Ecto neural progenitor cell (in vitro differentiated cells): ENCODE measurements around the gene MCMBP.
A peak's percentile ranks its signal among the peaks of the same experiment; 100 is the strongest.
"Not testable (repeated sequence)": the region's sequence is repeated elsewhere in the genome, so short reads cannot be mapped to it uniquely, and the experiment has no call there.

ENCODE experiments used
- DNase-seq: peaks from one replicate; pipeline ENCODE4 v3.0.0-alpha.2; 2018; ENCODE audit warnings: low spot score

The MCMBP gene

GRCh38 chr10:119872860-119873681 lies 428 bp upstream of the MCMBP start:
- DNase-seq: peak; percentile 88

DNA sequence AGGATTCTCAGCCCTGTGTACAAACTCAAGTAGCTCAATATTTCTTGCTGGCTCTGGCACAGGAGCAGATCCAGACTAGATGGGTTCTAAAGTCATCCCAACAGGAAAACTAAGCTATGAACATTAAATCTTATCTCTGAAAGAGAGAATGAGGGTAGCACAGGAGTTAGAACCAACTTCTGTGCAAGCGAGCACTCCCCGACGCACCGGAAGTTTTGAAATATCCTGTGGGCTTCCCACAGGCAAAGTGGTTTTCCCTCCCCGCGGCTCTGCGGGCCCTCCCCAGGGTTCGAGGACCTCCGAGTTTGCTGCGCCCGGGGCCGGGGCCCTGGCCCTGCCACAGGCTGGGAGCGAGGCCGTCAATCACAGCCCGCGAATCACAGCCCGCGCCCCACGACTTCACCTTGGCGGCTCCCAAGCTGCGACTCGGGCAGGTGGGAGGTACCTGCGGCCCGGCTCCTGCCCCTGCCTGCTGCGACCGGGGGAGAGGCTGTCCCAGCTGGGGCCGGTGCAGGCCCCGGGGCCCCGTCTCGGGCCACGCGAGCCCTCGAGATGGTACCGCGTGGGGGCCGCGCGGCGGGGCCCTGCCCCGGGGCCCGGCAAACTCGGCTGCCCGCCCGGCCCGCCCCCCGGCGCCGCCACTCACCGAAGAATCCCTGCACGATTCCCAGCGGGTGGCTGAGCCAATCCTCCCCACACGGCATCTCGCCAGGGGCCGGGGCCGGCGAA lies 598 bp downstream of the MCMBP start:
- peak; percentile 72 for DNase-seq

DNA sequence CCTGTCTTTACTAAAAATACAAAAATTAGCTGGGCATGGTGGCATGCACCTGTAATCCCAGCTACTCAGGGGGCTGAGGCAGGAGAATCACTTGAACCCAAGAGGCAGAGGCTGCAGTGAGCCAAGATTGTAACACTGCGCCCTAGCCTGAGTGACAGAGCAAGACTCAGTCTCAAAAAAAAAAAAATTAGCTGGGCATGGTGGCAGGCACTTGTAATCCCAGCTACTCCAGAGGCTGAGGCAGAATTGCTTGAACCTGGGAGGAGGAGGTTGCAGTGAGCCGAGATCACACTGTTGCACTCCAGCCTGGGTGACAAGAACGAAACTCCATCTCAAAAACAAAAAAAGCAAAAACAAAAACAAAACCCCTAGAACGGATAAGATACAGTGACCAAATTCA lies 3.2 kb downstream of the MCMBP start:
- DNase-seq: not testable (repeated sequence)

- no peak for DNase-seq
These were observed 5.3 kb downstream of the MCMBP start for GRCh38 chr10:119867317-119867716.

DNA sequence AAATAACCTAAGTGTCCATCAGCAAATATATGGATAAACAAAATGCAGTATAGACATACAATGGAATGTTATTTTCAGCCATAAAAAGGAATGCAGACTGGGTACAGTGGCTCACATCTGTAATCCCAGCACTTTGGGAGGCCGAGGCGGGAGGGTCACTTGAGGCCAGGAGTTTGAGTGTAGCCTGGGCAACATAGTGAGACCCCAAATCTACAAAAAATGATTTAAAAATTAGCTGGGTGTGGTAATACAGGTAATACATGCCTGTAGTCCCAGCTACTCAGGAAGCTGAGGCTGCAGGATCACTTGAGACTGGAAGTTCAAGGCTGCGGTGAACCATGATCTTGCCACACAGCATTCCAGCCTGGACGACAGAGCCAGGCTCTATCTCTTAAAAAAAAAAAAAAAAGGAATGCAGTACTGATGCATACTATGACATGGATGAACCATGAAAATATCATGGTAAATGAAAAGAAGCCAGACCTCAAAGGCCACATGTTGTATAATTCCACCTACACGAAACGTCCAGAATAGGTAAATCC lies 6.9 kb downstream of the MCMBP start:
- DNase-seq: no peak

- DNase-seq: no peak
These were observed 8.6 kb downstream of the MCMBP start for GRCh38 chr10:119863951-119864565.

GRCh38 chr10:119862524-119862923 lies 10.1 kb downstream of the MCMBP start:
- no peak for DNase-seq

DNA sequence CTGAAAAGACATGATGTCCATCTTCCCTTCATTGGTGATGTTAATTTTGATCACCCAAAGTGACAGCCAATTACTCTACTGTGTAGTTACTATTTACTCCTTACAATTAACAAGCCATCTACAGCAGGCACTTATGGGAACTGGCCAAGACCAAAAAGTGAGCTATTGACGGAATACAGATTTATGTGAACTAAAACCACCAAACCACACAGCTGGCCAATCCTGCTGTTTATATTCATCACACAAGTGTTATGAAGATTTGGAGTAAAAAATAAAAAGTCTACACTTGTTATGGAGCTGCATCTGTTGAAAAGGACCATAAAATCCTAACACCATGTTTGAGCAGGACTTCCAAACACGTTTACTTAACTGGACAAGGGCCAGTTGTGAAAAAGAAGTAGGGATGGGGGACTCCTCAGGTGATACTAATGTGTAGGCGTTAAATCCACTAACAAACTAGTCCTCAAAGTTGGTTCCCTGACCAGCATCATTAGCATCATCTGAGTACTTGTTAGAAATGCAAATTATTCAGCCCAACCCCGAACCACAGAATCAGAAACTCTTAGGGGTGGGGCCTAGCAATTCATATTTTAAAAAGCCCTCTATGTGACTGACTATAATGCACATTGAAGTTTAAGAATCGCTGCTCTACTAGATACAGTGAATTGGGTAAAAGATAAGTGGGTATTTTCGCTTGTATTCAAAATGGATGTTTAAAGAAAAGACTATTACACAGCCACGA lies 11.6 kb downstream of the MCMBP start:
- DNase-seq: no peak

GRCh38 chr10:119859420-119860258 lies 13.0 kb downstream of the MCMBP start:
- no peak for DNase-seq

GRCh38 chr10:119858063-119858462 lies 14.6 kb downstream of the MCMBP start:
- DNase-seq: no peak

DNA sequence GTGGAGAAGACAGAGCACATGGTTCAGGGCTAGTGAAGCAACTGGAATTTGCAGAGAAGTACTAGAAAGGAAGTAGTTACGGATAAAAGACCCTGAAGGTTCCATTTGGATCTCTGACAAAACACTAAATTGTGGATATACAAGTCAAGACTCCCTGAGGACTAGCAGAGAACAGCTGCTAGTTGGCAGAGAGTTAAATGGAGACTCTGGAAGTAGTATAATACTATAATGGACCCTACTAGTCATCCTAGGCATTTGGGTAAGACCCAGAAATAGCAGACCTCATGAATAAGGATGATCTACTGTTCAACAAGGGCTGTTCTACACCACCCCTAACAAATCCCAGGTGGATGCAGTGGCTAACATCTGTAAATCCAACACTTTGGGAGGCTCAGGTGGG lies 19.1 kb downstream of the MCMBP start:
- no peak for DNase-seq

DNA sequence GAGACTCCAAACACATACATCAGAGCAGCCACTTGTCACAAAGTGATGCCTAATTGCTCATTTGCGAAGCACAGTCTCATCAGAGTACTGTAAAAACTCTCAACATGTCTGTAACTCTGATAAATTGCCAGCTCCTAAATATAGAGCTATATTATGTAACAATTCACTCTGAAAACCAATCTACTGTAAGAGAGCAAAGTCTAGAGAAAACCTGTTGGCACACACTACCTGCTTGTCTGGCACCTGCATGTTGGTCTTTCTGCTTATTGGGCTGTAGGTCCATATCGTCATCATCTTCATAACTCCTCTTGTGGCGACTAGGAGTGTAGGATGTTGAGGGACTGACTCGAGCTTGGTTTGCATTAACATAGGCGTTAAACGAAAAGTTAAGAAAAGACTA lies 19.8 kb downstream of the MCMBP start:
- DNase-seq: no peak

DNA sequence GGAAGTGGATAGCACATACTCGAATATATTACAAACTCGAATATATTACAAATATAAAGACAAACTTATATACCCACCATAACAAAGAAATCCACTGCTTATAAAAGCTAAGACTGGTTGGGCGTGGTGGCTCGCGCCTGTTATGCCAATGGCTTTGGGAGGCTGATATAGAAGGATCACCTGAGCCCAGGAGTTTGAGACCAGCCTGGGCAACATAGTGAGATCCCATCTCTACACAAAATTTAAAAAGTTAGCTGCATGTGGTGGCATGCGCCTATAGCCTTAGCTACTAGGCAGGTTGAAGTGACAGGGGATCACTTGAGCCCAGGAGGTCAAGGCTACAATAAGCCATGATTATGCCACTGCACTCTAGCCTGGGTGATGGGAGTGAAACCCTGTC lies 20.4 kb downstream of the MCMBP start:
- no peak for DNase-seq

GRCh38 chr10:119849944-119850343 lies 22.7 kb downstream of the MCMBP start:
- no peak for DNase-seq

DNA sequence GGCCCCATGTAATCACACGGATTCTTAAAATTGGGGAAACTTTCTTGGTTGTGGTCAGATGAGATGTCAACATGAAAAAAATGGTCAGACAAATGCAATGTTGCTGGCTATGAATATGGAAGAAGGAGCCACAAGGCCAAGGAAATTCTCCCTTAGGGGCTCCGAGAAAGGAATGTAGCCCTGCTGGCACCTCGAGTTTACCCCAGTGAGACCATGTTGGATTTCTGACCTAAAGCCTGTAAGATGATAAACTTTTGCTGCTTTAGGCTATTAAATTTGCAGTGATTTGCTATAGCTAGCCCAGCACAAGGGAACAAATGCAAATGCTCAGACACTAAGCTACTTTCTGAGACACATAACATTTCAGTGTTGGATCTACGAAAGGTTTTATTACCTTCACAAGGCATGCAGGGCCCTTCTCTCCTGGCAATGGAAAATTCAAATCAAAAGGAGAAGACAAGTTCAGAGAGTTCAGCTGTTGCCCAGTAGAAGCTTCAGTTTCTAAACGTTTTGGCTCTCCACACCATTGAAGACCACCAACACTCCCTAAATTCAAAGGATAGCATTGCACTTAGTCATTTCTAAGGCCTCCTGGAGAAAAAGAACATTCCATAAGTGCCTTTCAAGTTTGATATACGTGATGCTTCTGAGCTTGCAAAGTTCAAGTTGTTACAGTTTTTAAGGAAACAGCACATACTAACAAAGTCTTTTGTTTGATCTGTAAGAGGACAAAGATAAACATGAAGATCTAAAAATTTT lies 23.4 kb downstream of the MCMBP start:
- DNase-seq: no peak

GRCh38 chr10:119845656-119846055 lies 27.0 kb downstream of the MCMBP start:
- DNase-seq: no peak

DNA sequence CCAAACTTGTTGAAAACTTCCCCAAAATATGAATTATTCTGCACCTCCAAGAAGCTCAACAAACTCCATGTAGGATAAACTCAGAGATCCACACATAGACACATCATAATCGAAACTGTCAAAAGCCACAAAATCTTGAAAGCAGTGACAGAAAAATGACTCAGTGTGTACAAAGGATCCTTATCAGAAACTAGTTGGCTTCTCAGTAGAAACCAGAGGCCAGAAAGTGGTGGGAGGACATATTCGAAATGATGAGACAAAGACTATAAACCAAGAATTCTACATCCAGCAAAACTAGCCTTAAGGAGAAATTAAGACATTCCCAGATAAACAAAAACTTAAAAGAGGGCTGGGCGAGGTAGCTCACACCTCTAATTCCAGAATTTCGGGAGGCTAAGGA lies 38.5 kb downstream of the MCMBP start:
- no peak for DNase-seq

GRCh38 chr10:119832951-119833350 lies 39.7 kb downstream of the MCMBP start:
- no peak for DNase-seq

DNA sequence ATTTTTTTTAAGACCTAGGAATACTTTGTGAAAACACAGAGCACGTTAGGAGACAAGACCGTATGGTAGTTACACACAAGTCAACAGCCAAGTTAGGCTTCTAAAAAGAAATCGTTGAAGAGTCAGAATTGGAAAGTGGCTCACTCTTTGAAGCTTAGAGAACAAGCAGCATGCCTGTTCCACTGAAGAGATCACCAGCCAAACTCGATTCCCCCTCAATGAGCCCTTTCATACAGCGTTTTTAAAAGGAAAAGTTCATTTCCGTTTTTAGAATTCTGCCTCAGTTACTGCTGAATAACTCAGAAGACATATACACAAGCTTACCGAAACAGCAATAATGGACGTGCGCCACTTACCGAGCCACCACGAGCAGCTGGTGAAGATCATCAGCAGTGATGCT lies 41.0 kb downstream of the MCMBP start:
- no peak for DNase-seq

- DNase-seq: no peak
These were observed 41.8 kb downstream of the MCMBP start for GRCh38 chr10:119830851-119831250.
